ENCODE data around the gene CFAP43.

DNA sequence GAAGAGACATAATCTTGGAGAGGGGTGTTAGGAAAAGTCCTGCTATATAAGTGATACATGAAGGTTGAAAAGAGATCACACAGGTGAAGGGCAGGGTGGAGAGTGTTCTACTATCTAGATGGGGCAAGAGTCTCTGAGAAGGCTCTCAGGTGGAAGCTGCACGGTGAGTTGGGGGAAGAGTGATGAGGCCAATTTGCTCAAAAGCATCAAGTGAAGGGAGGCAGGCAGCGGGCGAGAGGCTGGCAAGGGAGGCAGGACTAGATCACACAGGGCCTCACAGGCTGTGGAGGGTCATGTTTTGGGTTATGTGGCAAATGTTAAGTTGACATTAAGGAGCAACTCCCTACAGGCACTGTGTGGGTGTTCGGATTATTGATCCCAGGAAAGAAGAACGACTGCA lies 143.9 kb downstream of the CFAP43 start:
- TF ChIP-seq, protein P1, sequence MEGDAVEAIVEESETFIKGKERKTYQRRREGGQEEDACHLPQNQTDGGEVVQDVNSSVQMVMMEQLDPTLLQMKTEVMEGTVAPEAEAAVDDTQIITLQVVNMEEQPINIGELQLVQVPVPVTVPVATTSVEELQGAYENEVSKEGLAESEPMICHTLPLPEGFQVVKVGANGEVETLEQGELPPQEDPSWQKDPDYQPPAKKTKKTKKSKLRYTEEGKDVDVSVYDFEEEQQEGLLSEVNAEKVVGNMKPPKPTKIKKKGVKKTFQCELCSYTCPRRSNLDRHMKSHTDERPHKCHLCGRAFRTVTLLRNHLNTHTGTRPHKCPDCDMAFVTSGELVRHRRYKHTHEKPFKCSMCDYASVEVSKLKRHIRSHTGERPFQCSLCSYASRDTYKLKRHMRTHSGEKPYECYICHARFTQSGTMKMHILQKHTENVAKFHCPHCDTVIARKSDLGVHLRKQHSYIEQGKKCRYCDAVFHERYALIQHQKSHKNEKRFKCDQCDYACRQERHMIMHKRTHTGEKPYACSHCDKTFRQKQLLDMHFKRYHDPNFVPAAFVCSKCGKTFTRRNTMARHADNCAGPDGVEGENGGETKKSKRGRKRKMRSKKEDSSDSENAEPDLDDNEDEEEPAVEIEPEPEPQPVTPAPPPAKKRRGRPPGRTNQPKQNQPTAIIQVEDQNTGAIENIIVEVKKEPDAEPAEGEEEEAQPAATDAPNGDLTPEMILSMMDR (IDR thresholded peaks at IDR 0.05) = no peak
- TF ChIP-seq POLR2A (IDR thresholded peaks at IDR 0.05; ENCODE audit: low read depth) = no peak

Measured in esophagus muscularis mucosa (tissue), 3 donors.